ENCODE measurements around the gene LRP1.

The LRP1 gene

DNA sequence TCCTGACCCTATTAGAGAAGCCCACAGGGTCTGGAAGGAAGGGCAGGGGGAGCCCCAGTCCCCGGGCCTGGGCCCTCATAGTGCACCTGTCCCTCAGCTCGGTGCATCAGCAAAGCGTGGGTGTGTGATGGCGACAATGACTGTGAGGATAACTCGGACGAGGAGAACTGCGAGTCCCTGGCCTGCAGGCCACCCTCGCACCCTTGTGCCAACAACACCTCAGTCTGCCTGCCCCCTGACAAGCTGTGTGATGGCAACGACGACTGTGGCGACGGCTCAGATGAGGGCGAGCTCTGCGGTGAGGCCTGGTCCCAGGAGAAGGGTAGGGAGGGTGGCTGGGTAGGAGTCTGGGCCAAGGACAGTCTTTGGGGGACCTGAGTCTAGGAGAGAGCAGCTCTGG is 45.4 kb downstream of the LRP1 start:
- DNase-seq (ENCODE audit: low read depth in 2 of 2) = no peak

DNA sequence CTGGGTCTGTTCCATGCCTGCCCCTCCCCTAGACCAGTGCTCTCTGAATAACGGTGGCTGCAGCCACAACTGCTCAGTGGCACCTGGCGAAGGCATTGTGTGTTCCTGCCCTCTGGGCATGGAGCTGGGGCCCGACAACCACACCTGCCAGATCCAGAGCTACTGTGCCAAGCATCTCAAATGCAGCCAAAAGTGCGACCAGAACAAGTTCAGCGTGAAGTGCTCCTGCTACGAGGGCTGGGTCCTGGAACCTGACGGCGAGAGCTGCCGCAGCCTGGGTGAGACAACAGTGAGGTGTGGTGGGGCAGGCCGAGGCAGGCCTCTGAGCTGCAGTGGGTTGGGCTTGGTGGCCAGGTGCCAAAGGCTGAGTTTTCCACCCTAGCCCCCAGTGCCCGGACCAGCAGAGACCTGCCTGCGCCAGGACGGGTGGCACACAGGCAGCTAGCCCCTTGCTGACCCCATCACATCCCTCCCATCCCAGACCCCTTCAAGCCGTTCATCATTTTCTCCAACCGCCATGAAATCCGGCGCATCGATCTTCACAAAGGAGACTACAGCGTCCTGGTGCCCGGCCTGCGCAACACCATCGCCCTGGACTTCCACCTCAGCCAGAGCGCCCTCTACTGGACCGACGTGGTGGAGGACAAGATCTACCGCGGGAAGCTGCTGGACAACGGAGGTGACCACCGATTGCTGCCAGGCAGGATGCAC is 47.3 kb downstream of the LRP1 start:
- DNase-seq (ENCODE audit: low read depth in 2 of 2) = peak in 1 of 2 donors; percentile 14

DNA sequence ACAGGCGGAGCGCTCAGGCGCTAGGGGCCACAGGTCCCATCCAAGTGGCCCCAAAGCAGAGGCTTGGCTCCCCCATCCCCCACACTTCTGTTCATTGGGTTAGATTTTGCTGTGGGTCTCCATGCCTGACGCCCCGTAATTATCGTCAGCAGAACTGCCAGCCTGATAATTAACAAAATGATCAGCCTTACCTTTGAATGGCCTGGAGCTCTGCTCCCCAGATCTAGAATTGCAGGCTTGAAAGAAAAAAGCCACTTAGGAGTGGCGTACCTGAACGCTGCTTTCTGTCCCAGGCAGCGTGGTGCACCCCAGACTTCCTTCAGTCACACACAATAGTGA is 47.8 kb downstream of the LRP1 start:
- DNase-seq (ENCODE audit: low read depth in 2 of 2) = no peak

DNA sequence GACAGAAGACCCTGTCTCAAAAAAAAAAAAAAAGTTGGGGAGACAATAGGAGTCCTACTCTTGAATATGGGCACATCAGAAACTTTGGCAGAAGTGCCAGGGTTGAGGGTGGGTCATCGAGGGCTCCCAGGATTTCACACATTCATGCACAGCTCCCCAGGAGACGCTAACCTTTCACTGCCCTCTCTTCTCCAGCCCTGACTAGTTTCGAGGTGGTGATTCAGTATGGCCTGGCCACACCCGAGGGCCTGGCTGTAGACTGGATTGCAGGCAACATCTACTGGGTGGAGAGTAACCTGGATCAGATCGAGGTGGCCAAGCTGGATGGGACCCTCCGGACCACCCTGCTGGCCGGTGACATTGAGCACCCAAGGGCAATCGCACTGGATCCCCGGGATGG is 48.6 kb downstream of the LRP1 start:
- DNase-seq (ENCODE audit: low read depth in 2 of 2) = no peak

DNA sequence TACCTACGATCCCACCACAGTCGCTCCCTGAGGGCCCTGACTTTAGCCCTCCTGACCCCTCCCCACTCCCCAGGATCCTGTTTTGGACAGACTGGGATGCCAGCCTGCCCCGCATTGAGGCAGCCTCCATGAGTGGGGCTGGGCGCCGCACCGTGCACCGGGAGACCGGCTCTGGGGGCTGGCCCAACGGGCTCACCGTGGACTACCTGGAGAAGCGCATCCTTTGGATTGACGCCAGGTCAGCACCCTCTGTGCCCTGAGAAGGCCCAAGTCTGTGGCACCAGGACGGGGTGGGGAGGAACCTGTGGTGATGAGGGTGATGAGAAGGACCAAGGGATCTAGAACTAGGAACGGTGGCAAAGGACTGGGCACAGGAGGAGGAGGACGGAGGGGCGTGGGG is 49.1 kb downstream of the LRP1 start:
- no peak for DNase-seq (ENCODE audit: low read depth in 2 of 2)

DNA sequence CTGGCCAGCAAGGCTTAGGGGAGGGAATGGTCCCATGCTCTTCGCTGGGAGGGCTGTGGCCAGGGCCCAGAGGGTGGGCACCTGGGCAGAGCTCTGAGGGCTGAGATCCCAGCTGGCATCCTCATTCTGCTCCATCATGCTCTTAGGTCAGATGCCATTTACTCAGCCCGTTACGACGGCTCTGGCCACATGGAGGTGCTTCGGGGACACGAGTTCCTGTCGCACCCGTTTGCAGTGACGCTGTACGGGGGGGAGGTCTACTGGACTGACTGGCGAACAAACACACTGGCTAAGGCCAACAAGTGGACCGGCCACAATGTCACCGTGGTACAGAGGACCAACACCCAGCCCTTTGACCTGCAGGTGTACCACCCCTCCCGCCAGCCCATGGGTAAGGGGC is 49.9 kb downstream of the LRP1 start:
- no peak for DNase-seq (ENCODE audit: low read depth in 2 of 2)

DNA sequence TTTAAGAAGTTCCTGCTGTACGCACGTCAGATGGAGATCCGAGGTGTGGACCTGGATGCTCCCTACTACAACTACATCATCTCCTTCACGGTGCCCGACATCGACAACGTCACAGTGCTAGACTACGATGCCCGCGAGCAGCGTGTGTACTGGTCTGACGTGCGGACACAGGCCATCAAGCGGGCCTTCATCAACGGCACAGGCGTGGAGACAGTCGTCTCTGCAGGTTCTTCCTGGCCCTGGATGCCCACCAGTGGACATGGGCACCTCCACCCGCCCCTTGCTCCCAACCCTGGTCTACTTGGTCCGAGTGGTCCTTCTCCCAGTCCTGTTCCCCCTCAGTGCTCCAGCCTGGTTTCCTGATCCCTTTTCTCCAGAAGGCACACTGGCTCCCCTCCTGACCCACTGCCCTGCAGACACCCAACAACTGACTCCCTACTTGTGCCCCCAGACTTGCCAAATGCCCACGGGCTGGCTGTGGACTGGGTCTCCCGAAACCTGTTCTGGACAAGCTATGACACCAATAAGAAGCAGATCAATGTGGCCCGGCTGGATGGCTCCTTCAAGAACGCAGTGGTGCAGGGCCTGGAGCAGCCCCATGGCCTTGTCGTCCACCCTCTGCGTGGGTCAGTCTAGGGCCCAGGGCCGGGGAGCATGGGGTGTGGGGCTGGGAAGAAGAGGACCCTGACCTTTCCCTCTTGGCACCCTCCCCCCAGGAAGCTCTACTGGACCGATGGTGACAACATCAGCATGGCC is 51.2 kb downstream of the LRP1 start:
- no peak for DNase-seq (ENCODE audit: low read depth in 2 of 2)

DNA sequence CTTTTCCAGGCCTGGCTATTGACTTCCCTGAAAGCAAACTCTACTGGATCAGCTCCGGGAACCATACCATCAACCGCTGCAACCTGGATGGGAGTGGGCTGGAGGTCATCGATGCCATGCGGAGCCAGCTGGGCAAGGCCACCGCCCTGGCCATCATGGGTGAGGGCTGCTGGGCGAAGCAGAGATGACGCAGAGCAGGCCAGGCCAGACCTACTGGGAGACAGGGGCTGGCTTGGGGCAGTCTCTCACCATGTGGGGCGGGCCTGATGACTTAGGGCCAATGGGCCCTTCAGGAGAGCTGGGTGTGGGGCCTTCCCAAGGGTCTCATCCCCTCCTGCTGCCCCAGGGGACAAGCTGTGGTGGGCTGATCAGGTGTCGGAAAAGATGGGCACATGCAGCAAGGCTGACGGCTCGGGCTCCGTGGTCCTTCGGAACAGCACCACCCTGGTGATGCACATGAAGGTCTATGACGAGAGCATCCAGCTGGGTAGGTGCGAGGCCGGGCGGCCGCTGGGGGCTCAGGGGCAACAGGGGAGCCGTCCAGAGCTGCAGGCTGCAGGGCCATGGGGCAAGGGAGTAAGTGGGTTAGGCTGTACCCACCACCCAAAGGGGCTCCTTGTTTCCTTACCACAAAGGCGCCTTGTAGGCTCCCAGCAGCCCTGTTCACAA is 52.2 kb downstream of the LRP1 start:
- no peak for DNase-seq (ENCODE audit: low read depth in 2 of 2)

DNA sequence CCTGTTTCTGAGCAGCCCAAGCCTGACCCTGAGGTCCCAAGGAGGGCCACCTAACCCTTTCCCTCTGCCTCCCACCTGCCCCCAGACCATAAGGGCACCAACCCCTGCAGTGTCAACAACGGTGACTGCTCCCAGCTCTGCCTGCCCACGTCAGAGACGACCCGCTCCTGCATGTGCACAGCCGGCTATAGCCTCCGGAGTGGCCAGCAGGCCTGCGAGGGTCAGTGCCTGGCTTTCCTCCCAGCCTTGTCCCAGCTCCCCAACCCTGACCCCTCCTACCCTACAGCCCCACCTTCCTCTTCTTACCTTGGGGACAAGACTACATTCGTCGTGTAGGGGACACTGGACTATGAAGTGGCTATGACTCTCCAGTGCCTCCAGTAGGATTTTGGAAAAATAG is 52.8 kb downstream of the LRP1 start:
- DNase-seq (ENCODE audit: low read depth in 2 of 2) = no peak

DNA sequence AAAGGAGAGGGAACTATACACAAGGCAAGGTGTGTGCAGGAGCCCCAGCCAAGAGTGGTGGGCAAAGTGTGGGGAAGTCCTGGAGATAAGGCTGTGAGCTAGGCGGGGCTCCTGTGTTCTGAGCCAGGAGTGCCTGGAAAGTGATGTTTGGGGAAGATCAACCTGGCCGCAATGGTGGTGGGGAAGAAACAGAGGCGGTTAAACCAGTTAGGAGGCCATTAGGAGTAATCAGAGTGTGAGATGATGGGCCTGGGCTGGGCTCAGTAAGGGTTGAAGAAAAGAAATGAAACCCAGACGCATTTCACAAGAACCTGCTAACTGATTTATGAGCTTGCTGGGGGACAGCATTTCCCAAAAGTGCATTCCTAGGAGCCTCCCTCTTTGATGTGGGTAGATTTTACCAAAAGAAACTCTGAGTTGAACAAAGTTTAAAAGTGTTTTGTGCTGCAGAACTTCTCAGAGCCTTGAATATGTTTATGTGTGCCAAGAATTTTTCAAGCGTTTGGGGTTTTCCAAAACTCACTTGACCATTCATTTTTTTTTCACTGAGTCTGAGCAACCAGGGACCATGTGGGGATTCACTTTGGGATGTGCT is 53.4 kb downstream of the LRP1 start:
- no peak for DNase-seq (ENCODE audit: low read depth in 2 of 2)

DNA sequence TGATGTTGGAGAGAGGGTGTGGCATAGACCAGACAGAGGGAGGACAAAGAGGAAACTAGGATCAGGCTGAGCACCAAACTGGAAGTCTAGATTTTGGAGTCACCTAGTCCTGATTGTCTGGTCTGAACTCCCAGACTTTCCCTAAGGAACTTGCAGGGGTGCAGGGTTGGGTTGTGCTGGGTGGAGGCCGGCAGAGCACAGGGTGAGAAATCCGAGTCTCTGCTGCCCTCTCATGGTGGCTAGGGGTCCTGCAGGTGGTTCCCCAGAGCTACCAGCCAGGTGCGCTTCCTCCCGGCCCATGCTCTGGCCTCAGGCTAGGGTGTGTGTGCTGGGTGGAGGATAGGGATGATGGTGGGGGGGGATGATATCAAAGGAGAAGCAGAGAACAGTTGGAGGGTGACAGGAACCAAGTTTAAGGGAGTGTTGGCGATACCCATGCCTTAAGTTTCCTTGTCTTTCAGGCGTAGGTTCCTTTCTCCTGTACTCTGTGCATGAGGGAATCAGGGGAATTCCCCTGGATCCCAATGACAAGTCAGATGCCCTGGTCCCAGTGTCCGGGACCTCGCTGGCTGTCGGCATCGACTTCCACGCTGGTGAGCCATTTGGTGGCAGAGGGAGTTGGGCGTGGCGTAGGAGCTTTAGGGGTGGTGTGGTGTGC is 54.8 kb downstream of the LRP1 start:
- DNase-seq (ENCODE audit: low read depth in 2 of 2) = peak; percentile 53 to 62

DNA sequence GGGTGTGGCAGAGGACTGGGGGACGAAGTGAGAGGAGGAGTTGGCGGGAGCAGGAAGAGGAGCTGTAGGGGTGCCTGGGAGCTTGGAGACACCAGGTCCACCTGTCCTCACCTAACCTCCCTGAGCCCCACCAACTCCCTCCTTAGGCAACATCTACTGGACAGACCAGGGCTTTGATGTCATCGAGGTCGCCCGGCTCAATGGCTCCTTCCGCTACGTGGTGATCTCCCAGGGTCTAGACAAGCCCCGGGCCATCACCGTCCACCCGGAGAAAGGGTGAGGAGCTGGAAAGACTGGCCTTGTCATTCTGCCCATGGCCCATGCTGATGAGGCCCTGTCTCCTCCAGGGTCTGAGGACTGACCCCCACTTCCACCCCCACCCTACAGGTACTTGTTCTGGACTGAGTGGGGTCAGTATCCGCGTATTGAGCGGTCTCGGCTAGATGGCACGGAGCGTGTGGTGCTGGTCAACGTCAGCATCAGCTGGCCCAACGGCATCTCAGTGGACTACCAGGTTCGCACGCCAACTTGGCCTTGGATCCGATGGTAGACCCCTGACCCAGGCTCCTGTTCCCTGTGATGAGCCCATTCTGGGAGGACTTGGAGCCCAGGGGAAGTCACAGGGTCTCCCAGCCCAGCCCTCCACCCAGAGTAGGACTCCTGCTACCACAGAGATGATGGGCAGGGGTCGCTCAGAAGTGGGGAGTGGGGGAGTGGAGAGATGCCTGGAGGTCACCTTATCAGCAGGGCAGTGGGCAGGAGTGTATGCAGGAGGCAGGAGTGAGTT is 55.8 kb downstream of the LRP1 start:
- DNase-seq (ENCODE audit: low read depth in 2 of 2) = no peak

DNA sequence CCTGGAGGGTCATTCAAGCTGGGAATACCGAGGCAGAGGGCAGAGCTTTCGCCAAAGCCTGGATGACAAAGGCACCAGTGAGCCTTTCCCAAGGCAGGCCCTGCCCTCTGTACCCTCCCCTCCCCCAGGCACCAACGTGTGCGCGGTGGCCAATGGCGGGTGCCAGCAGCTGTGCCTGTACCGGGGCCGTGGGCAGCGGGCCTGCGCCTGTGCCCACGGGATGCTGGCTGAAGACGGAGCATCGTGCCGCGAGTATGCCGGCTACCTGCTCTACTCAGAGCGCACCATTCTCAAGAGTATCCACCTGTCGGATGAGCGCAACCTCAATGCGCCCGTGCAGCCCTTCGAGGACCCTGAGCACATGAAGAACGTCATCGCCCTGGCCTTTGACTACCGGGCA is 57.1 kb downstream of the LRP1 start:
- no peak for DNase-seq (ENCODE audit: low read depth in 2 of 2)

DNA sequence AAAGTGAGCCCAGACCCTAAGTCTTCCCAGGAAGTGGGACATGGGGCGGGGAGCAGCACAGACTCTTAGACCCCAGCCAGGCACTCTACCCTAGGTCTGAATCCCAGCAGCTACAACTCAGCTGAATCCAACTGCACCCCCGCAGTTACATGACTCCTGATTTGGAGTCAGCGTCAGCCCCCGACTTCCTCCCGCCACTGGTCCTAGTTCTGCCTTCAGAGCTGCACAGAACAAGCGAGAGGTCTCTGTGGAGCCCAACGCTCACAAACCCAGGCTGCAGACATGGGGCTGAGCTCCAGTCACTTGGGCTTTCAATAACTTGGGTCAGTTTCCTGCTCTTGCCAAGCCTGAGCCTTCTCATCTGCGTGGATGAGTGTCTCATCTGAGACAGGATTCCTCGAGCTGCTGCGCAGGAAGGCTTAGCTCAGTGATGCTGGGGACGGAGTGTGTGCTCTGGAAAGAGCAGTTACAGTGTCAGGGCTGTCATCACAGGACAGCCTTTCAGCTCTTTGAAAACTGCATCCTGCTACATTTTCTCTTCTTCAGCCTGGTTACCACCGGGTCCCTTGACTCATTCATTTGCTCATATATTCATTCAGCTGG is 57.7 kb downstream of the LRP1 start:
- DNase-seq (ENCODE audit: low read depth in 2 of 2) = no peak

DNA sequence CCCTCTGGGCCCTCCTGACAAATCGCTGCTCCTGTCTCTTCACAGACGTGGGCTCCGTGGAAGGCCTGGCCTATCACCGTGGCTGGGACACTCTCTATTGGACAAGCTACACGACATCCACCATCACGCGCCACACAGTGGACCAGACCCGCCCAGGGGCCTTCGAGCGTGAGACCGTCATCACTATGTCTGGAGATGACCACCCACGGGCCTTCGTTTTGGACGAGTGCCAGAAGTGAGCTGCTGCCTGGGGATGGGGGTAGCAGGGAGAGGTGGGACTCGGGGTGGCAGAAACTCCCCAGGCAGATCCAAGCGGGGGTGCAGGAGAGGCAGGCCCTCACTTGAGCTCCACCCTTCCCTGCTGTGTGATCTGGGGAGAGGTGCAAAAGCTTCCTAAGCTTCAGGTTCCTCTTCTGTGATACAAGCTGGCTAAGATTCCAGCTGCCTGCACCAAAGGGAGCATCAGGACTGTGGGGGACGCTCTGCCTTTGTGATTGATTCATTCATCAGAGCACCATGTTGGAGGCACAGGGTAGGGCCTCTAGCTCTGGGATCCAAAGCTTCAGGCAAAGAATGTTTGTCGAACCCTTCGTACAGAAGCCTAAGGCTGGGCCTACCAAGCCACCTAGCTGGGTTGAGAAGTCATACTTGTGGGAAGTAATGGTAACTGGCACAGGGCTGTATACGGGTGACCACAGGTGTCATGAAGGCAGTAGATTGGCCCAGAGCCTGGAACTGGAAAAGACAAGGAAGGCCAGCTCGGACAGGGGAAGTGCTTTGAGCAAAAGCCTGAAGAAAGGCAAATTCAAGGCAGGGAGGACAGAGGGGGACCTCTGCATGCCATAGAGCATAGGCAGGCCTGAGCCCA is 59.2 kb downstream of the LRP1 start:
- DNase-seq (ENCODE audit: low read depth in 2 of 2) = no peak

DNA sequence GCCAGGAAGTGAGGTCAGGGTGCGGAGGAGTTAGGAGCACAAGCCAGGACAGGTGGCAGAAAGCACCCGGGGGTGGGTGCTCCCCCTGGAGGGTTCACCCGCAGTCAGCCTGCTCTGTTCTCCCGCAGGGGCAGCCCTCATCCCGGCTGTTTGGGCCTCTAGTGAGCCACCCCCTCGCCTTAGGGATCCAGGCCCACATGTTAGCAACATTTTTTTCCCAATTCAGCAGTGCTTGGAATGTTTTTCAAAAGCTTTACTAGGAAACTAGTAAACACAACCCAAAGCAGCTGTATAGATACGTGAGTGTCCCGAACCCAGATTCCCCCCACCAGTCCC is 59.8 kb downstream of the LRP1 start:
- no peak for DNase-seq (ENCODE audit: low read depth in 2 of 2)

DNA sequence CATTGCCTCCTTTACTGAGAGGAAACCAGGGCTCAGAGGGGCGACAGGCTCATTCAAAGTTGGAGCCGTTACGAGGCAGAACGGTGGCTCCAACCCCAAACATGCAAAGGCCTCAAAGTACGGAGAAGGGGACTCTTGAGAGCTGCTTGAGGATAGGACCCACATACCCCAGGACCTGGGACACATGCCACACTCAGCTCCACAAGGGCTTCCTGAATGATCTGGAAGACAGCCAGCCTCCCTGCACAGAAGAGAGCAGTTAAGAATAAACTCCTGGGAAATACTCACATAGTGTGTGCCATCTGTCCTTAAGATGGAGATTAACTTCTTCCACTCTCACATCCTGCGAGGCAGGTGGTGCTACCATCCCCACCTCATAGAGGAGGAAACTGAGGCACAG is 61.8 kb downstream of the LRP1 start:
- no peak for DNase-seq (ENCODE audit: low read depth in 2 of 2)

DNA sequence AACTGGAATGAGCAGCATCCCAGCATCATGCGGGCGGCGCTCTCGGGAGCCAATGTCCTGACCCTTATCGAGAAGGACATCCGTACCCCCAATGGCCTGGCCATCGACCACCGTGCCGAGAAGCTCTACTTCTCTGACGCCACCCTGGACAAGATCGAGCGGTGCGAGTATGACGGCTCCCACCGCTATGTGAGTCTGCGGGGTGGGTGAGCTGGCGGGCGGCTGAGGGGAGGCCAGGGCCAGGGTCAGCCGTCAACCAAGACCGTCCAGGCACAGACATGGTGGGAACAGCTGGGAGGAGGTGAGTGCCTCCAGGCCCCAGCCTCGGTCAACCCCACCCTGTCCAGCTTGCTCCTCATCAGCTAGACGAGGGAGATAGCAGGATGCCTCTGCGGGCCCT is 62.5 kb downstream of the LRP1 start:
- no peak for DNase-seq (ENCODE audit: low read depth in 2 of 2)

DNA sequence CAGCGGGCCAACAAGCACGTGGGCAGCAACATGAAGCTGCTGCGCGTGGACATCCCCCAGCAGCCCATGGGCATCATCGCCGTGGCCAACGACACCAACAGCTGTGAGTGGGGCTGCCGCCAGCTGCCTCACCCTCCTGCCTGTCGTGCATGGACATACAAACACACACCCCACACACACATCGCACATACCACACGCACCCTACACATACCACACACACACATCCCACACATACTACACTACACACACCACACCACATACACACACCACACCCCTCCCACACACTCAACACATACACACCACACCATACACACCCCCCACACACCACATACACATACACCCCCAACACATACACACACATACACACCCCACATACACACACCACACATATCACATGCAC is 63.1 kb downstream of the LRP1 start:
- DNase-seq (ENCODE audit: low read depth in 2 of 2) = no peak

DNA sequence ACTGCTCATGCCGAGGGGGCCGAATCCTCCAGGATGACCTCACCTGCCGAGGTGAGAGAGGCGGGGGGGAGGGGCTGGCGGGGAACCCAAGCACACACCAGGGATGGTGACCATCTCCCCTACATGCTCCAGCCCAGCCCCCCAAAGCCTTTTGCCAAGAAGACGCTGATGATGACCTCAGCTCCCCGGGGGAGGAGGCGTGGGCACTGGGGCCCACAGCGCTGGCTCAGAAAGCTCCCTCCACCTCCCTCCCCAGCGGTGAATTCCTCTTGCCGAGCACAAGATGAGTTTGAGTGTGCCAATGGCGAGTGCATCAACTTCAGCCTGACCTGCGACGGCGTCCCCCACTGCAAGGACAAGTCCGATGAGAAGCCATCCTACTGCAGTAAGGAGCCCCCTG is 64.6 kb downstream of the LRP1 start:
- DNase-seq (ENCODE audit: low read depth in 2 of 2) = no peak

Data from activated CD8-positive, alpha-beta memory T cell treated with anti-CD3 and anti-CD28 coated beads for 4 hours (primary cell).